A549 (cell line): ENCODE results near the gene FRG2B. TPM values are rescaled to one million over a fixed set of nuclear protein-coding genes. Genes with fewer than 3 reads are reported as not detected.
"Not testable (repeated sequence)": the region's sequence is repeated elsewhere in the genome, so short reads cannot be mapped to it uniquely, and the experiment has no call there.

ENCODE experiments used
- ATAC-seq, 2 experiments: fragments of 200-7000 bp in 1 of 2; fragments of >200 bp in 1 of 2; cut with Nextera tagmentation in 1 of 2; cut with Tn5 transposase in 1 of 2; 3 replicates each; pipeline versions ENCODE4 v1.8.0 to v1.9.1; 2018 to 2020; ENCODE audit warnings: mild to moderate bottlenecking in 1 of 2, moderate library complexity in 1 of 2
- CTCF ChIA-PET: fragments of 300-600 bp; sonication (Branson Sonifier 250); formaldehyde crosslinking; extraction: SDS; loops from one replicate; lab custom pipeline; 2021; ENCODE audit warnings: antibody characterized with exemption, inconsistent platforms; lab: Yijun Ruan, JAX
- POLR2A ChIA-PET: fragments of 350-600 bp; formaldehyde crosslinking; extraction: SDS; loops from one replicate; lab custom pipeline; 2021; ENCODE audit warnings: antibody characterized with exemption, inconsistent platforms; lab: Yijun Ruan, JAX
- DNase-seq, 2 experiments: peaks; one replicate each; pipeline versions ENCODE4 v3.0.0 to v3.0.0-alpha.2; 2011 to 2016; ENCODE audit warnings: low read depth in 1 of 2, low spot score in 1 of 2
- FAIRE-seq: peaks from 2 replicates; lab custom pipeline; 2011; peaks lifted over from hg19 to GRCh38; lab: Jason Lieb, UNC
- H3K27ac ChIP-seq, 2 experiments: fragments of >200 bp; sonication (Bioruptor Twin); formaldehyde crosslinking; 3 replicates each; pipeline ENCODE4 v1.5.1; 2016 to 2017
- H3K4me1 ChIP-seq: fragments of >200 bp; sonication (Bioruptor Twin); formaldehyde crosslinking; 3 replicates; pipeline ENCODE4 v1.6.1; 2016
- H3K4me2 ChIP-seq: fragments of >200 bp; sonication (Bioruptor Twin); formaldehyde crosslinking; 3 replicates; pipeline ENCODE4 v1.6.1; 2016
- H3K4me3 ChIP-seq: fragments of >200 bp; sonication (Bioruptor Twin); formaldehyde crosslinking; 3 replicates; pipeline ENCODE4 v1.5.1; 2016
- H3K9me3 ChIP-seq: fragments of >200 bp; sonication (Bioruptor Twin); formaldehyde crosslinking; 3 replicates; pipeline ENCODE4 v1.6.1; 2016
- ATOH8 ChIP-seq: fragments of 250-450 bp; sonication (Bioruptor Pico); IDR thresholded peaks from 2 replicates; pipeline ENCODE4 v1.5.0; 2020; ENCODE audit warnings: low read depth, mild to moderate bottlenecking, moderate library complexity
- EP300 ChIP-seq, 2 experiments: fragments of >200 bp; sonication (Bioruptor Twin); formaldehyde crosslinking; IDR thresholded peaks; 2 replicates in 1 of 2; 3 replicates in 1 of 2; pipeline ENCODE4 v1.6.1; 2016 to 2017
- HOXB5 ChIP-seq: fragments of 250-450 bp; sonication (Bioruptor Pico); IDR thresholded peaks from 2 replicates; pipeline ENCODE4 v1.5.0; 2020; ENCODE audit warnings: mild to moderate bottlenecking, moderate library complexity
- KDM5A ChIP-seq: fragments of 200-600 bp; sonication (generic); IDR thresholded peaks from 2 replicates; pipeline ENCODE4 v1.6.1; 2016; ENCODE audit warnings: antibody characterized with exemption, mild to moderate bottlenecking
- RFX5 ChIP-seq: fragments of 450-650 bp; IDR thresholded peaks from 2 replicates; pipeline ENCODE4 v1.7.1; 2014; ENCODE audit warnings: antibody characterized with exemption, mild to moderate bottlenecking, moderate library complexity
- SMC3 ChIP-seq: fragments of >200 bp; sonication (Bioruptor Twin); formaldehyde crosslinking; IDR thresholded peaks from 3 replicates; pipeline ENCODE4 v1.6.1; 2018; ENCODE audit warnings: inconsistent platforms
- ZC3H11A ChIP-seq: fragments of 450-650 bp; IDR thresholded peaks from 2 replicates; pipeline ENCODE4 v1.6.1; 2014; ENCODE audit warnings: antibody characterized with exemption, mild to moderate bottlenecking
- WGBS: methylation state at CpG from one replicate; pipeline ENCODE4 v1.1.6; 2017; ENCODE audit errors: missing lambda C conversion rate; 5-methylcytosine and 5-hydroxymethylcytosine counted together
- polyA plus RNA-seq, 4 experiments: library from polyadenylated mRNA; depleted of rRNA in 3 of 4; stranded (reverse); fragments of >200 nt; fragmentation: RNase III in 1 of 4; extraction: RNeasy Plus Mini Kit Qiagen cat#74134 plus additional on column Dnase treatment in 1 of 4; gene quantifications; 2 replicates in 3 of 4; 3 replicates in 1 of 4; pipeline ENCODE4 v1.2.3, GENCODE V29; 2011 to 2017

Gene FRG2B
- polyA plus RNA-seq, 2 of the 4 experiments (the other 2 are of a cell fraction) = 0.05 TPM; not detected in 1

DNA sequence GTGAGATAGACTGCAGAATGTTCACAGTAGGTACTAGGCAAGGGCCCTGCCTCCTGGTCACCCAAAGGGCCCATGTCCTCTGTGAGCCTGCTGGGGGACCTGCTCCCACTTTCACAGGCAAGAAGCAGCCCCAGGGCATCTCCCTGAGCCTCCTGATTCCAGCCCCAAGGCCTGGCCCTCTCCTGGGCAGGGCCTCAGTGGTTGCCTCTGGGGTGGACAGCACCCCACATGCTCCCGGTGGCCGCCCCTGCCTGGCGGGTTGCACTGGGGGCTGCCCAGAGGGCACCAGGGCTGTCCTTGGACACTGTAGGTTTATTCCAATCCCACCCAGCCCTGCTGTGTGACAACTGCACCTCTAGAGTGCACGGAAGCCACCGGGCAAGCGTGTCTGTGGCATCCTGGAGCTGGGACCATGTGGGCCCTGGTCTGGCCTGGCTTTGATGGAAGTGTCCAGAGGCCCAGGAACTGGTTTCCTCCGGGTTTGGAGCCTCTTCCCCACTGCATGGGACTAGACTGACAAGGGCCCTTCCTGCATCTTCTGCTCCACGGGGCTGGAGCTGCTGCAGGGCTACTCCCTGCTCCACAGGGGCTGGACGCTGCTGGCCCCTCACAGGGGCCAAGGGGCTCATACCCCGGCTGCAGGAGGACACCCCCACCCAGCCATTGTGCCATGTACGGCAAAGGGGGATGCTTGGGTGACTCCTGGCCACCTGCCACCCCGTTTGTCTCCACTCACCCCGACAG is 36.2 kb downstream of the FRG2B start:
- peak; percentile 36 to 48; a peak in 3 of 6 replicates for ATAC-seq
- H3K27ac ChIP-seq = no peak overlapping the region
- FAIRE-seq = no peak
- H3K9me3 ChIP-seq = no peaks in the 10 kb centered on the region
- H3K4me1 ChIP-seq = no peaks in the 10 kb centered on the region
- CTCF ChIA-PET = no interaction called here
- POLR2A ChIA-PET = no interaction called here
- WGBS = 23% methylated on average over 5 of the region's 13 CpGs
- H3K4me2 ChIP-seq = no peak overlapping the region
- no peak for DNase-seq
- no peak overlapping the region for H3K4me3 ChIP-seq
- no peak for TF ChIP-seq KDM5A
- no peak for TF ChIP-seq SMC3
- no peak for TF ChIP-seq ATOH8 (CRISPR knock-in tag)
- no peak for TF ChIP-seq RFX5
- TF ChIP-seq EP300 (IDR thresholded peaks at IDR 0.05) = no peak
- no peak for TF ChIP-seq HOXB5 (CRISPR knock-in tag)
- TF ChIP-seq ZC3H11A = no peak

DNA sequence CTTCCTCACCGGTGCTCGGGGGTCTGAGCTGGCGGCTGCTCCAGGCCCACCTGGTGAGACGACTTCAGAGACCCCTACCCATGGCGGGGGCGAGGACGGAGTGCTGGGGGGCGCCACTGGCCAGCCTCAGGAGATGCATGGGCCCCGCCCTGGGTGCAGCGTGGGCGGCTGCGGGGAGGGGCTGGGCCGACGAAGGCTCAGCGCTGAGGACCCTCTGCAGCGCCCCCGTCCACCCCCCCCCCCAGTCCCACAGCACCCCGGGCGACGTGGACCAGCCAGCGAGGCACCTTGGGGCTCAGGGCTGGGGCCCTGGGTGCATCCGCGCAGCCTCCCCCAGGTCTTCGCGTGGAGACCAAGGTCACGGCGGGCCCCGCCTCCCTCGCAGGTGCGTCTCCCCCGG is 49.6 kb downstream of the FRG2B start:
- H3K4me3 ChIP-seq, CTCF ChIA-PET, H3K4me2 ChIP-seq, DNase-seq, H3K27ac ChIP-seq, ATAC-seq, H3K4me1 ChIP-seq, POLR2A ChIA-PET, FAIRE-seq: not testable (repeated sequence)
- WGBS = no CpG with 5 or more reads among the region's 31 CpGs
- peaks cover 12% of the 10 kb centered on the region for H3K9me3 ChIP-seq

Other genes starting within 250 kb of the FRG2B start
- 1.6 and 1.8 TPM in 2 replicates for gene PAOX, start 247.5 kb downstream of the FRG2B start, polyA plus RNA-seq (2011; rRNA removed)
- 1.8 to 2.8 TPM (median 2.3 TPM) in 3 replicates for gene PAOX, start 247.5 kb downstream of the FRG2B start, polyA plus RNA-seq (2017; fragmentation: RNase III; extraction: RNeasy Plus Mini Kit Qiagen cat#74134 plus additional on column Dnase treatment)
- 65.6 and 67.2 TPM in 2 replicates for gene MTG1, start 232.6 kb downstream of the FRG2B start, polyA plus RNA-seq (2011; rRNA removed)
- 57.1 to 62.2 TPM (median 60.3 TPM) in 3 replicates for gene MTG1, start 232.6 kb downstream of the FRG2B start, polyA plus RNA-seq (2017; fragmentation: RNase III; extraction: RNeasy Plus Mini Kit Qiagen cat#74134 plus additional on column Dnase treatment)
- gene SPRN, start 202.2 kb downstream of the FRG2B start, polyA plus RNA-seq (2011; rRNA removed) = 0.06 and 0.08 TPM in 2 replicates
- gene SPRN, start 202.2 kb downstream of the FRG2B start, polyA plus RNA-seq (2017; fragmentation: RNase III; extraction: RNeasy Plus Mini Kit Qiagen cat#74134 plus additional on column Dnase treatment) = 0.15 to 0.18 TPM (median 0.16 TPM) in 3 replicates
- gene SCART1, start 172.8 kb downstream of the FRG2B start, polyA plus RNA-seq (2011; rRNA removed) = 0.45 and 0.96 TPM in 2 replicates
- 0.32 to 0.42 TPM (median 0.37 TPM) in 3 replicates for gene SCART1, start 172.8 kb downstream of the FRG2B start, polyA plus RNA-seq (2017; fragmentation: RNase III; extraction: RNeasy Plus Mini Kit Qiagen cat#74134 plus additional on column Dnase treatment)
- gene CYP2E1, start 99.4 kb downstream of the FRG2B start, polyA plus RNA-seq (2011; rRNA removed) = 0.75 and 0.93 TPM in 2 replicates
- gene CYP2E1, start 99.4 kb downstream of the FRG2B start, polyA plus RNA-seq (2017; fragmentation: RNase III; extraction: RNeasy Plus Mini Kit Qiagen cat#74134 plus additional on column Dnase treatment) = 0.14 to 0.21 TPM (median 0.17 TPM) in 3 replicates
- gene SYCE1, start 61.2 kb downstream of the FRG2B start, polyA plus RNA-seq (2011; rRNA removed) = not detected in 2 replicates
- not detected in 3 replicates for gene SYCE1, start 61.2 kb downstream of the FRG2B start, polyA plus RNA-seq (2017; fragmentation: RNase III; extraction: RNeasy Plus Mini Kit Qiagen cat#74134 plus additional on column Dnase treatment)